Breast epithelium (tissue), 3 donors: ENCODE data around the gene LRRK1.

ENCODE experiments used
- CTCF ChIP-seq, 3 donors: fragments of 450-650 bp; IDR thresholded peaks; one replicate each; pipeline ENCODE4 v1.5.1; 2016 to 2017; ENCODE audit warnings: antibody characterized with exemption in 3 of 3, mild to moderate bottlenecking in 3 of 3, moderate library complexity in 3 of 3
- POLR2A ChIP-seq: fragments of 450-650 bp; IDR thresholded peaks from one replicate; pipeline ENCODE4 v1.6.1; 2016; ENCODE audit warnings: antibody characterized with exemption, mild to moderate bottlenecking, moderate library complexity
- POLR2AphosphoS5 ChIP-seq, 3 donors: sonication (generic); formaldehyde crosslinking; IDR thresholded peaks; one replicate each; pipeline ENCODE4 v1.6.1; 2017; ENCODE audit warnings: antibody characterized with exemption in 3 of 3

DNA sequence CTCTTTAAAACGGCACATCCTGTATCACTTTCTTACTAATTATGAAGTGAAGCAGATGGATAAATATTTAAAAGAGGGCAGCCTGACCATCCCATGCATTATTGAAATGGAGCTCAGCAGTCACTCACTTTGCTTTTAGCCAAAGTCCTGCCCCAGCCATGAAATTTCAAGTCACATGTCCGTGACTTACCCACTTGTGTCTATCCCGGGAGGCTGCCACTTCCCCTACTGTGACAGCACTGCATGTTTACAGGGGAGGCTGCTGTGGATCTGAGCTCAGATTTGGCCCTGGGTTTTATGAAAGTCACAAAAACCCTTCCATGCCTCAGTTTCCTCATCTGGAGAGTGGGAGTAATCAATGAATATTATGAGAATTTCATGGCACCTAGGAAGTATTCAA lies 17.9 kb upstream of the LRRK1 start:
- TF ChIP-seq CTCF (IDR thresholded peaks at IDR 0.05) (no peak), POLR2AphosphoS5 (IDR thresholded peaks at IDR 0.05) (no peak), POLR2A (no peak)
